Measurements from ENCODE around the gene PARD6B.

The PARD6B gene

GRCh38 chr20:50744143-50744792 lies 12.9 kb downstream of the PARD6B start:
- TF ChIP-seq CTCF (IDR thresholded peaks at IDR 0.05; ENCODE audit: low read depth, low read length, missing control alignments): peak; percentile 46

GRCh38 chr20:50745634-50746137 lies 14.3 kb downstream of the PARD6B start:
- no peak for DNase-seq (ENCODE audit: low read depth)
- no peak overlapping the region for H3K4me3 ChIP-seq (ENCODE audit: low read depth, low read length)
- no peak for TF ChIP-seq CTCF (IDR thresholded peaks at IDR 0.05; ENCODE audit: low read depth, low read length, missing control alignments)
- in situ Hi-C loops (cut with HindIII; ENCODE audit: low sequenced_read_pairs): no loop called here

More at GRCh38 chr20:50744143-50744792, 12.9 kb downstream of the PARD6B start:
- in situ Hi-C loops (cut with HindIII; ENCODE audit: low sequenced_read_pairs): no loop called here
- no peak overlapping the region for H3K4me3 ChIP-seq (ENCODE audit: low read depth, low read length)
- DNase-seq (ENCODE audit: low read depth): peak; percentile 67

- TF ChIP-seq CTCF (IDR thresholded peaks at IDR 0.05; ENCODE audit: low read depth, low read length, missing control alignments): no peak
- DNase-seq (ENCODE audit: low read depth): no peak
- no peak overlapping the region for H3K4me3 ChIP-seq (ENCODE audit: low read depth, low read length)
- in situ Hi-C loops (cut with HindIII; ENCODE audit: low sequenced_read_pairs): no loop called here
Measured at GRCh38 chr20:50746138-50746940, 15.0 kb downstream of the PARD6B start.

GRCh38 chr20:50747275-50747674 lies 15.9 kb downstream of the PARD6B start:
- in situ Hi-C loops (cut with HindIII; ENCODE audit: low sequenced_read_pairs): no loop called here
- no peak for DNase-seq (ENCODE audit: low read depth)
- TF ChIP-seq CTCF (IDR thresholded peaks at IDR 0.05; ENCODE audit: low read depth, low read length, missing control alignments): no peak
- no peak overlapping the region for H3K4me3 ChIP-seq (ENCODE audit: low read depth, low read length)

- H3K4me3 ChIP-seq (ENCODE audit: low read depth, low read length): no peak overlapping the region
- DNase-seq (ENCODE audit: low read depth): no peak
- in situ Hi-C loops (cut with HindIII; ENCODE audit: low sequenced_read_pairs): no loop called here
- no peak for TF ChIP-seq CTCF (IDR thresholded peaks at IDR 0.05; ENCODE audit: low read depth, low read length, missing control alignments)
Measured at GRCh38 chr20:50750145-50750671, 18.8 kb downstream of the PARD6B start.

- in situ Hi-C loops (cut with HindIII; ENCODE audit: low sequenced_read_pairs): no loop called here
- no peak for DNase-seq (ENCODE audit: low read depth)
- no peak overlapping the region for H3K4me3 ChIP-seq (ENCODE audit: low read depth, low read length)
- no peak for TF ChIP-seq CTCF (IDR thresholded peaks at IDR 0.05; ENCODE audit: low read depth, low read length, missing control alignments)
Measured at GRCh38 chr20:50753152-50753551, 21.8 kb downstream of the PARD6B start.

All from astrocyte of the cerebellum (primary cell).